ENCODE results near the gene HIVEP3. TPM values are rescaled to one million over a fixed set of nuclear protein-coding genes. Genes with fewer than 3 reads are reported as not detected.

Gene HIVEP3
- total and polyA plus RNA-seq, 11 donors: 3.2 to 11.9 (median 5.0) TPM

GRCh38 chr1:41723786-41724185, 194.9 kb downstream of the HIVEP3 start:
- H3K27ac ChIP-seq: peak overlapping the region in 5 of 12 donors; percentile 0 to 43 (median 33)
- intact Hi-C loops (cut with DNase I): loop anchor here in 2 of 10 donors (5.0 to 10.0 kb wide), 2 partner anchors 61 kb away; no protein-coding TSS in a partner anchor
- TF ChIP-seq POLR2A (IDR thresholded peaks at IDR 0.05): no peak
- TF ChIP-seq CTCF (IDR thresholded peaks at IDR 0.05): no peak

GRCh38 chr1:41722184-41722583, 196.5 kb downstream of the HIVEP3 start:
- TF ChIP-seq CTCF (IDR thresholded peaks at IDR 0.05): no peak
- TF ChIP-seq POLR2A (IDR thresholded peaks at IDR 0.05): no peak
- Histone ChIP-seq H3K27me3 (no peaks in the 10 kb centered on the region), H3K4me1 (peaks cover 0 to 60% (median 12%) of the 10 kb centered on the region in 12 donors), H3K4me3 (no peak overlapping the region), H3K27ac (no peak overlapping the region), H3K9me3 (no peaks in the 10 kb centered on the region), H3K36me3 (no peaks in the 10 kb centered on the region)
- DNase-seq (no peak), ATAC-seq (no peak)
- WGBS, 4 donors: 72 to 100% (median 88%) methylated on average over 1 of the region's 1 CpG
- intact Hi-C loops (cut with DNase I): loop anchor here in 2 of 10 donors (5.0 to 10.0 kb wide), 2 partner anchors 60 to 63 kb away; no protein-coding TSS in a partner anchor

More at GRCh38 chr1:41723786-41724185, 194.9 kb downstream of the HIVEP3 start:
- no peaks in the 10 kb centered on the region for H3K9me3 ChIP-seq
- H3K4me1 ChIP-seq: peaks cover 0 to 75% (median 25%) of the 10 kb centered on the region in 12 donors
- H3K4me3 ChIP-seq: no peak overlapping the region
- ATAC-seq: no peak
- WGBS, 4 donors: 56 to 73% (median 66%) methylated on average over 4 of the region's 4 CpGs
- no peak for DNase-seq
- no peaks in the 10 kb centered on the region for H3K27me3 ChIP-seq
- H3K36me3 ChIP-seq: no peaks in the 10 kb centered on the region

DNA sequence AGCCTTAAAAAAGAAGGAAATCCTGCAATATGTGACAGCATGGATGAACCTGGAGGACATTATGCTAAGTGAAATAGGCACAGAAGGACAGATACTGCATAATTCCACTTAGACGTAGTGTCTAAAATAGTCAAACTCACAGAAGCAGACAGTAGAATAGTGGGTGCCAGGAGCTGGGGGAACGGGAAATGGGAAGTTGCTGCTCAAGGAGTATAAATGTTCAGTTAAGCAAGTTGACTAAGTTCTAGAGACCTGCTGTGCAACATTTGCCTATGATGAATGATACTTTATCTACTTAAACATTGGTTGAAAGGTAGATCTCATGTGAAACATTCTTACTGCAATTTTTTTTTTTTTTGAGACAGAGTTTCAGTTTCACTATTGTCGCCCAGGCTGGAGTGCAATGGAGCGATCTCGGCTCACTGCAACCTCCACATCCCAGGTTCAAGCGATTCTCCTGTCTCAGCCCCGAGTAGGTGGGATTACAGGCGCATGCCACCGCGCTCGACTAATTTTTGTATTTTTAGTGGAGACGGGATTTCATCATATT, 197.8 kb downstream of the HIVEP3 start:
- intact Hi-C loops (cut with DNase I): loop anchor here in 2 of 10 donors (5.0 to 10.0 kb wide), 2 partner anchors 59 to 64 kb away; no protein-coding TSS in a partner anchor

More for the DNA sequence above, 197.8 kb downstream of the HIVEP3 start:
- Histone ChIP-seq H3K4me1 (peaks cover 0 to 48% (median 9%) of the 10 kb centered on the region in 12 donors), H3K9me3 (no peaks in the 10 kb centered on the region), H3K27me3 (no peaks in the 10 kb centered on the region), H3K27ac (no peak overlapping the region), H3K36me3 (no peaks in the 10 kb centered on the region), H3K4me3 (peak overlapping the region in 1 of 12 donors; percentile 3)
- 86 to 94% (median 91%) methylated on average over 12 of the region's 12 CpGs for WGBS, 4 donors
- TF ChIP-seq POLR2A (IDR thresholded peaks at IDR 0.05) (no peak), CTCF (IDR thresholded peaks at IDR 0.05) (no peak)
- ATAC-seq (no peak), DNase-seq (no peak)

Data from heart left ventricle (tissue), 16 donors.